Panc1 (cell line): Measurements from ENCODE around the gene TMTC2.

Source experiments
- POLR2AphosphoS5 ChIP-seq: IDR thresholded peaks from 2 replicates; pipeline ENCODE4 v1.6.1; 2012; ENCODE audit warnings: mild to moderate bottlenecking, low read depth, low read length, moderate library complexity
- SIN3A ChIP-seq: IDR thresholded peaks from 2 replicates; pipeline ENCODE4 v1.6.1; 2012; ENCODE audit warnings: low read depth, mild to moderate bottlenecking, low read length, moderate library complexity, borderline replicate concordance; ENCODE audit not compliant: insufficient read depth
- TCF7L2 ChIP-seq: IDR thresholded peaks from 2 replicates; pipeline ENCODE4 v1.6.1; 2011; ENCODE audit warnings: mild to moderate bottlenecking, low read depth, low read length, inconsistent platforms
- TF ChIP-seq, protein P1 (sequence below): fragments of 450-650 bp; IDR thresholded peaks from 2 replicates; pipeline ENCODE4 v1.5.1; 2017; ENCODE audit warnings: mild to moderate bottlenecking

- TF ChIP-seq SIN3A (no peak), TCF7L2 (no peak), POLR2AphosphoS5 (no peak)
- TF ChIP-seq, protein P1, sequence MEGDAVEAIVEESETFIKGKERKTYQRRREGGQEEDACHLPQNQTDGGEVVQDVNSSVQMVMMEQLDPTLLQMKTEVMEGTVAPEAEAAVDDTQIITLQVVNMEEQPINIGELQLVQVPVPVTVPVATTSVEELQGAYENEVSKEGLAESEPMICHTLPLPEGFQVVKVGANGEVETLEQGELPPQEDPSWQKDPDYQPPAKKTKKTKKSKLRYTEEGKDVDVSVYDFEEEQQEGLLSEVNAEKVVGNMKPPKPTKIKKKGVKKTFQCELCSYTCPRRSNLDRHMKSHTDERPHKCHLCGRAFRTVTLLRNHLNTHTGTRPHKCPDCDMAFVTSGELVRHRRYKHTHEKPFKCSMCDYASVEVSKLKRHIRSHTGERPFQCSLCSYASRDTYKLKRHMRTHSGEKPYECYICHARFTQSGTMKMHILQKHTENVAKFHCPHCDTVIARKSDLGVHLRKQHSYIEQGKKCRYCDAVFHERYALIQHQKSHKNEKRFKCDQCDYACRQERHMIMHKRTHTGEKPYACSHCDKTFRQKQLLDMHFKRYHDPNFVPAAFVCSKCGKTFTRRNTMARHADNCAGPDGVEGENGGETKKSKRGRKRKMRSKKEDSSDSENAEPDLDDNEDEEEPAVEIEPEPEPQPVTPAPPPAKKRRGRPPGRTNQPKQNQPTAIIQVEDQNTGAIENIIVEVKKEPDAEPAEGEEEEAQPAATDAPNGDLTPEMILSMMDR, result no peak
Observed at GRCh38 chr12:83046019-83046418, 359.3 kb downstream of the TMTC2 start.
